Measurements from ENCODE around the gene P2RY2. TPM values are rescaled to one million over a fixed set of nuclear protein-coding genes. Genes with fewer than 3 reads are reported as not detected.

The P2RY2 gene
- total and polyA plus RNA-seq, 9 of the 15 experiments (the other 6 are each of a cell fraction or from before 2014, with no cell fraction given), result not detected

- TF ChIP-seq YY1 (IDR thresholded peaks at IDR 0.05; ENCODE audit: borderline replicate concordance in 1 of 3, control insufficient read depth in 1 of 3, extremely low read depth in 1 of 3, insufficient read depth in 3 of 3, insufficient read length in 1 of 3, insufficient replicate concordance in 2 of 3, low read depth in 1 of 3, low read length in 2 of 3), result no peak
- TF ChIP-seq NFIC (IDR thresholded peaks at IDR 0.05), result peak; percentile 92
- TF ChIP-seq ATF4 (CRISPR knock-in tag; IDR thresholded peaks at IDR 0.05), result no peak
- no peak for TF ChIP-seq EHMT2 (IDR thresholded peaks at IDR 0.05)
- no peak for TF ChIP-seq RBM34 (IDR thresholded peaks at IDR 0.05; ENCODE audit: borderline replicate concordance, insufficient read depth, low read length)
- TF ChIP-seq ZNF232 (CRISPR knock-in tag; IDR thresholded peaks at IDR 0.05), result no peak
- TF ChIP-seq SMARCA4 (IDR thresholded peaks at IDR 0.05), result peak; percentile 76; the same call in 1 of the 2 replicates
- TF ChIP-seq NFE2L1 (tag; IDR thresholded peaks at IDR 0.05; ENCODE audit: borderline replicate concordance, low read depth), result no peak
- no peak for TF ChIP-seq SUPT5H (IDR thresholded peaks at IDR 0.05)
- TF ChIP-seq ZZZ3 (IDR thresholded peaks at IDR 0.05), result no peak
- 0 out of 2 replicates have a peak, but pooled peaks have one; percentile 27 for TF ChIP-seq PML (IDR thresholded peaks at IDR 0.05; ENCODE audit: low read length)
- TF ChIP-seq KHSRP (IDR thresholded peaks at IDR 0.05), result no peak
- TF ChIP-seq TRIM24 (IDR thresholded peaks at IDR 0.05), result peak in 1 of 2 experiments; percentile 31; a peak in 1 of 4 replicates
- TF ChIP-seq DPF2 (IDR thresholded peaks at IDR 0.05), result peak; percentile 82; the same call in 1 of the 2 replicates
- peak; percentile 69 for TF ChIP-seq POLR2AphosphoS5 (IDR thresholded peaks at IDR 0.05; ENCODE audit: control insufficient read depth, insufficient read depth, low read depth, low read length)
- TF ChIP-seq CHD1 (IDR thresholded peaks at IDR 0.05; ENCODE audit: low read length), result no peak
- no peak for TF ChIP-seq ARID3A (IDR thresholded peaks at IDR 0.05; ENCODE audit: borderline replicate concordance, low read depth, low read length)
- peak; percentile 79 for TF ChIP-seq GATA2 (CRISPR knock-in tag; IDR thresholded peaks at IDR 0.05)
- no peak for TF ChIP-seq CREB5 (CRISPR knock-in tag; IDR thresholded peaks at IDR 0.05)
- no peak for TF ChIP-seq ZNF75A (CRISPR knock-in tag; IDR thresholded peaks at IDR 0.05)
- TF ChIP-seq HDAC1 (IDR thresholded peaks at IDR 0.05), result 0 out of 4 replicates have a peak, but pooled peaks of 1 of the 2 experiments have one; percentile 40
- no peak for TF ChIP-seq ZBTB33 (CRISPR knock-in tag; IDR thresholded peaks at IDR 0.05)
Observed at GRCh38 chr11:73182824-73183321, 35.2 kb upstream of the P2RY2 start (continued).

All from K562 (cell line).